Motor neuron (in vitro differentiated cells): ENCODE measurements around the gene EPB41L4B. TPM values are rescaled to one million over a fixed set of nuclear protein-coding genes. Genes with fewer than 3 reads are reported as not detected.

ENCODE experiments used
- ATAC-seq, 8 experiments: fragments of 200-7000 bp; cut with Tn5 transposase; replicated peaks in 6 of 8; 2 replicates each; pipeline ENCODE4 v1.8.0; 2021; ENCODE audit warnings: mild to moderate bottlenecking in 8 of 8, moderate library complexity in 8 of 8
- H3K27ac ChIP-seq, 2 donors: fragments of 250-450 bp; sonication (Bioruptor Pico); 2 replicates each; pipeline ENCODE4 v1.9.0; 2021; ENCODE audit warnings: antibody characterized with exemption in 2 of 2, mild to moderate bottlenecking in 2 of 2, moderate library complexity in 1 of 2
- H3K4me1 ChIP-seq, 2 donors: fragments of 250-450 bp; sonication (Bioruptor Pico); replicated peaks in 1 of 2; 2 replicates each; pipeline ENCODE4 v1.6.1; 2021; ENCODE audit warnings: antibody characterized with exemption in 2 of 2, mild to moderate bottlenecking in 2 of 2, moderate library complexity in 1 of 2
- H3K4me3 ChIP-seq, 5 donors: fragments of 250-450 bp; sonication (Bioruptor Pico); 2 replicates each; pipeline ENCODE4 v1.9.0; 2021; ENCODE audit warnings: antibody characterized with exemption in 5 of 5, mild to moderate bottlenecking in 5 of 5, moderate library complexity in 4 of 5
- WGBS, 10 experiments: fragments of 450-650 bp; shearing (Covaris generic); methylation state at CpG; one replicate each; pipeline ENCODE4 v1.0.0; 2022; 5-methylcytosine and 5-hydroxymethylcytosine counted together
- in situ Hi-C, 9 experiments: fragments of 400-800 bp; cut with MboI; loops; one replicate each; pipeline ENCODE4 v1.15.0; 2021; ENCODE audit warnings: low sequenced_read_pairs in 9 of 9, low pct_unique_long_range_greater_than_20kb in 2 of 9; ENCODE audit not compliant: unreplicated experiment in 9 of 9
- total RNA-seq, 8 experiments: library from RNA; unstranded; fragments of 300-600 nt; gene quantifications; 2 replicates each; pipeline versions ENCODE4 v1.2.3 to v1.2.4, GENCODE V29; 2022

Gene EPB41L4B
- total RNA-seq, 8 experiments from 2014 or later, result 1.8 to 5.2 (median 4.2) TPM

DNA sequence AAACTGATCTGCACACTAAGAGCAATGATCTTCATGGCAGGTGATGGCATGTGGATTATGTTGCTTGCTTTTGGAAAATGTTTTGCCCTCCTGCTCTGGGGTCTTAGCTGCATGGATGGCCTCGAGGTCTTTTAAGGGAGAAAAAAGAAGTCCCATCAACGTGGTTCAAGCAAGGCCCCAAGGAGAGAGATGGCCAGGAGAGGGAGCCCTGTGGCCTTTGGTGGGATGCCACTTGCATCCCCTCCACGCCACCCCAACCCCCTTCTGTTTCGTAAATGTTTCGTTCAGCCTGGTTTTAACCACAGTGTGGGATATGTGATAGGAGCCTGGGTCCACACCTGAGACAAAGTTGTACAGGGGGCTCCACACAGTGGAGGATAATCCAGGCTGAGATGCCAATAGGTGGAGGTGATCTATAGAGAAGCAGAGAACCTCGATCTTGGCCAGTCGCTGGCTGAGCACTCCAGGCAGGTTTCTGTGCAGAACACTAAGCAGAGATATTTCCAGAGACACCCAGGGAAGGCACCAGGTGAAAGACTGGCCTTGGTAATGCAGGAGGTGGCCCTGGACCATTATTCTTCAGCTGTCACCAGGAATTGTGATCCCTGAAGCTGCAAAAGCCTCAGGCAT lies 128.0 kb downstream of the EPB41L4B start:
- Histone ChIP-seq H3K4me1 (no peaks in the 10 kb centered on the region), H3K4me3 (no peak overlapping the region), H3K27ac (no peak overlapping the region)
- WGBS, 10 experiments, result 0 to 60% (median 23%) methylated on average over 1 to 6 of the region's 7 CpGs; no CpG with 5 or more reads in 4 of the 10 experiments
- in situ Hi-C loops, result loop anchor here in 2 of 9 experiments (25.0 kb wide), 1 partner anchor 119 kb away; the partner anchor contains the start of gene EPB41L4B (in 2 of the 2)
- peak in 4 of 8 experiments; percentile 34 to 84 (median 54) for ATAC-seq

DNA sequence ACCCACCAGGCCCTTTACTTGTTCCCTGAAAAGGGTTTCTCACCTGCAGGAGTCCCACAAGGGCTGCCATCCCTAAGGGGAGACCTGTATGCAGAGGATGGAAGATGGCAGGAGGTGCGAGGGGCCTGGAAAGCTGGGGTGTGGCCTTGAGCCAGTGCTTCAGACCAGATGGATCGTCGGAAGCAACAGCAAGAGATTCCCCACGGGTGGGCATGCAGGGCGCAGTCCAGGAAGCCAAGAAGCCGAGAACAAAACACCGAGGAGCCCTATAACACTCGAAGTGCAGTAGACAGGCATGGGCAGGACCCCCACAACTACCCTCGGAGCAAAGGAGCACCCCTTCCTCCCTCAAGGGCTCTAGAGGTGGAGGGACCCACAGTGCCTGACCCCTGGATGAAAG lies 129.1 kb downstream of the EPB41L4B start:
- ATAC-seq, result no peak
- H3K4me1 ChIP-seq, result no peaks in the 10 kb centered on the region
- no peak overlapping the region for H3K27ac ChIP-seq
- WGBS, 10 experiments, result 40 to 83% (median 63%) methylated on average over 1 to 4 of the region's 9 CpGs; no CpG with 5 or more reads in 5 of the 10 experiments
- in situ Hi-C loops, result loop anchor here in 2 of 9 experiments (25.0 kb wide), 1 partner anchor 121 kb away; the partner anchor contains the start of gene EPB41L4B (in 2 of the 2)
- H3K4me3 ChIP-seq, result no peak overlapping the region

DNA sequence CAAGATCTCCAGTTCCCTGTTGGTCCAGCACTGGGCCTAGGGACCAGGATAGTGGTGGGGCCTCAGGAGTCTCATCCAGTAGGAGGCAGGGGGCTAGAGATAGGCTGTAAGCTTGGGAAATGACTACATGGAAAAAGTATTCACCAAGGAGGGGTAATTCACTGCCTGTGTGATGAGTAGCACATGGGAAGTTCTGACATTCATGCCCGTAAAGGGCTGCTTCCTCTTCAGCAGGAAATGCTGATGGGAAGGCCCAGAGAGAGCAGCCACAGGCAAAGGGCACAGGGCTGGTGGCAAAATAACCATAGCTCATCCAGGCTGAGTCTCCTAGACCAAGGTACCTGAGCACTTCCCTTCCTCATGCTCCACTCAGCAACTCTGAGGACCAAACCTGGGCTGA lies 130.7 kb downstream of the EPB41L4B start:
- Histone ChIP-seq H3K27ac (no peak overlapping the region), H3K4me1 (no peaks in the 10 kb centered on the region), H3K4me3 (no peak overlapping the region)
- in situ Hi-C loops, result loop anchor here in 2 of 9 experiments (25.0 kb wide), 1 partner anchor 122 kb away; the partner anchor contains the start of gene EPB41L4B (in 2 of the 2)
- ATAC-seq, result no peak
- WGBS, 10 experiments, result 80 to 83% methylated on average over 1 of the region's 1 CpG; no CpG with 5 or more reads in 8 of the 10 experiments

DNA sequence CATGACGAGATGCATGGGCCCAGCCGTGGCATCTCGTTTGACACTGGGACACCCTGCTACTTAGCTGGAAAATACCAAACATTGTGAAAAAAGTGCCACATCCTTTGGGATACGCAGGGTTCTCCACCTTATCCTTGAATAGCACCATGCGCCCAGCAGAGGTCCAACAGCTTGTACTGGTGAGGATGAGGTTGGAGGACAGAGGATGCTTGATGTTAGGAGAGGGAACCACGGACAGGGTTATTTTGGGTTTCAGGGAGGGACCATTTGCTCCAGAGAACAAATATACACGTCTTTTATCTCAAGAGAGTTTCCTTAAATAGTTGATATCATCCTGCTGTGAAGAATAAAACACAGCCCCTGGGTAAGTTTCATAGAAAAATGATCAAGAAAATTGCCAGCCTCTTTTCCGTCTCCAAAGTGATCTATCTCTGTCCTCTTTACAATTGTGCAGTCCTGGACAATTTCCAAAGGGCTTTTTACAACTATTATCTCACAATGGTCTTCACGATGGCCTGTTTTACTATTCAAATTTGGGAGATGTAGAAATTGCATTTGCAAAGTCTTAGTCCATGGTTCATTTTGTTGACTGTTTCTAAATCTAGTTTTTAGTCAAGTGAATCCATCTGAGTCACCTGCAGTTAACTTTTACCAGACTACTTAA lies 133.9 kb downstream of the EPB41L4B start:
- H3K4me1 ChIP-seq, result no peaks in the 10 kb centered on the region
- H3K27ac ChIP-seq, result no peak overlapping the region
- WGBS, 10 experiments, result 0 to 80% (median 68%) methylated on average over 1 to 9 of the region's 9 CpGs; no CpG with 5 or more reads in 1 of the 10 experiments
- no peak overlapping the region for H3K4me3 ChIP-seq
- in situ Hi-C loops, result loop anchor here in 2 of 9 experiments (25.0 kb wide), 1 partner anchor 125 kb away; the partner anchor contains the start of gene EPB41L4B (in 2 of the 2)
- no peak for ATAC-seq

DNA sequence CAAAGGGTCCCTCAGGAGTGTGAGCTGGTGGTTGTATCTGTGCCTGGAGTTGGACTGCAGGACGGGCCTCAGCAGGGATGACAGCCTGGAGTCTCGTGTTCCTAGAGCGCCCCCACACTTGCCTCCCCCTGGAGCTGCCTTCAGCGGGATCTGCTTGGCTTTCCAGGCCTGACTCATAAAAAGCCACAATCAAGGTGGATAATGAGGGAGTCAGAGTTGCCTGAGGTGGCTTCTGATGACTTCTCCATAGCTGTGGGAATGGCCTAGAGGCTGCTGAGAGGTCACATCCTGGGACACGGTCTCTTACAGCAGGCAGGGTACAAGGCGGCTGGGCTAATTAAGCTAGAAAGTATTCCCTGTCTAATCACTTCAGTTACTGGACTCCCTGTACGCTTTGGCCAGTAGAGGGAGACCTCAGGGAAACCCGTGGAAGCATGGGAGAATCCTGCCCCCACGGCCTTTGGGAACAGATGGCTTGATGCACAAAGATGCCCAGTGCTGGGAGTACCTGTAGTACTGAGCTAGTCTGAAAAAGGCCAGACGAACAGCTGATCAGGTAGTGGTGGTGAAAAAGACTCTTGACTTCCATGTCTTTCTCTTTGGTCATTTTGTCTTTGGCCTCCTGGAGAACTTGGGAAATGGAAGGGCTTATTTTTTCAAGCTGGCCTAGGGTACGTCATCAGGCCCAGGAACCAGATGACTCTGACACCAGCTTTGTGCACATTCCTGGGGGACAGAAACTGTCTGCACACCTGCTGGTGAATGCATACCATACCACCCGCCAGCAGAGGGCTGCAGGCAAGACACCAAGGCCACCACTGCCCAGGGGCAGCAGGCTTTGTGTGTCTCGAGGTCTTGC lies 137.7 kb downstream of the EPB41L4B start:
- no peaks in the 10 kb centered on the region for H3K4me1 ChIP-seq
- H3K27ac ChIP-seq, result no peak overlapping the region
- H3K4me3 ChIP-seq, result no peak overlapping the region
- peak in 3 of 8 experiments; percentile 82 to 87 (median 85) for ATAC-seq
- 45 to 84% (median 75%) methylated on average over 2 to 7 of the region's 13 CpGs; no CpG with 5 or more reads in 4 of the 10 experiments for WGBS, 10 experiments
- in situ Hi-C loops, result loop anchor here in 2 of 9 experiments (25.0 kb wide), 1 partner anchor 129 kb away; the partner anchor contains the start of gene EPB41L4B (in 2 of the 2)

DNA sequence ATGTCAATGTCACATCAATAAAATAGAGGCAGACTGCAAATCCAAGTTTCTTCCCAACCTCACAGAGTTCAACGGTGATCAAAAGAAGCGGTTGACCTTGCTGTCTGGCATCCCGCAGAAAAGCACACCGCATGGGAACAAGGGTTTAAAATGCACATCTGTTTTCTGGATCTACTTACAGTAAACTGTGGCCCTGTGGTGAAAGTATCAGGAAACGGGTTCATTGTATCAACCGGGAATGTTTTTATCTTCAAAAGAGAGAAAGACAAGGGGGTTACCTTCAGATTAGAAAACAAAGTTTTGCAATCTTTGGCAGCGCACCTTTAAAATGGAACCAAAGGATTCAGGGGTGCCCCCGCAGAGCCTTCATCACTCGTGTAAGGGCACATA lies 138.3 kb downstream of the EPB41L4B start:
- H3K4me1 ChIP-seq, result no peaks in the 10 kb centered on the region
- no peak overlapping the region for H3K4me3 ChIP-seq
- H3K27ac ChIP-seq, result no peak overlapping the region
- in situ Hi-C loops, result loop anchor here in 2 of 9 experiments (25.0 kb wide), 1 partner anchor 130 kb away; the partner anchor contains the start of gene EPB41L4B (in 2 of the 2)
- WGBS, 10 experiments, result 0 to 90% (median 63%) methylated on average over 1 to 6 of the region's 9 CpGs; no CpG with 5 or more reads in 3 of the 10 experiments
- ATAC-seq, result no peak

DNA sequence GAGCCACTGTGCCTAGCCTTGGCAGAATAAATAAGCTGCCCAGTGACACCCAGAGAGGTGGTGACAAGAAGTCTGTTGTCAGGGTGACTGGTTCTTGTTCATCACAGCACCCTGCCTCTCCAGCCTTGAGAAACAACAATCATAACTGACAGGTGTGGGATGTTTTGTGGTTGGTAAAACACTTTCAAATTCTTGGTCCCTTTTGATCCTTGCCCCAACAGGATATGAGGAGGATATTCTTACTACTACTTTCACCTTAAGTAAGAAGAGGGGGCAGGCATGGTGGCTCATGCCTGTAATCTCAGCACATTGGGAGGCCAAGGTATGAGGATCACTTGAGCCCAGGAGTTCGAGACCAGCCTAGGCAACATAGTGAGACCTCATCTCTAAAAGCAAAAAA lies 139.6 kb downstream of the EPB41L4B start:
- no peak for ATAC-seq
- in situ Hi-C loops, result loop anchor here in 2 of 9 experiments (25.0 kb wide), 1 partner anchor 131 kb away; the partner anchor contains the start of gene EPB41L4B (in 2 of the 2)
- H3K4me1 ChIP-seq, result no peaks in the 10 kb centered on the region
- 33 to 100% (median 36%) methylated on average over 1 of the region's 1 CpG; no CpG with 5 or more reads in 7 of the 10 experiments for WGBS, 10 experiments
- H3K4me3 ChIP-seq, result no peak overlapping the region
- no peak overlapping the region for H3K27ac ChIP-seq

DNA sequence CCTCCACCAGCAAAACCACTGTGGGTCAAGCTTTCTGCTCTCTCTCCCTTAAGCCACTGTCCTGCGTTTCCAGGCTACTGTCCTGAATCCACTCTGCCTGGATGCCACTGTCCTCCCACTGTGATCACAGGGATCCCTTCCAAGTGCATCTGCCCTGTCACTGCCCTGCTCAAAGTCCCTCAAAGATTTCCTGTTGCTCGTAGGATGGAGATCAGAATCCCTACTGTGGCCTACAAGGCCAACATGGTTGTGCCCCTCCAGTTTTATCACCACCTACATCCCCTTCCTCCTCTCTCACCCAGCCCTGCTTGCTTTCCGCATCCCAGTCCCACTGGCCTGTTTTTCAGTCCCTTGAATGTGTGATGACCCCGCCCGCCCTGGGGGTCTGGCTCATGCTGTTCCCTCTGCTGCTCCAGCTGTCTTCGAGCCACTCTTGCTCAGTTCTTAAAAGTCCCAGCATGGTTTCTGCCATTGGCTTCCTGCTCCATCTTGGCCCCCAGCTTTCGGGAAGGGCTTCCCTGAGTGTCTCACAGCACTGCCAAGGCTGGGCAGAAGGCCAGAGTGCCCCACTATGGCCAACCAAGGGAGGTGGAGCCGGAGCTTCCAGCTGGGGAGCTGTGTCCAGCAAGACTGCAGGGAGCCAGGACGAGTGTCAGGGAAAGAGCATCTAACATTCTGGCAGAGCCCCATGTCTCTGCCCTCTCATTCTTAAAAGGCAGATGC lies 140.9 kb downstream of the EPB41L4B start:
- Histone ChIP-seq H3K4me3 (no peak overlapping the region), H3K27ac (no peak overlapping the region), H3K4me1 (no peaks in the 10 kb centered on the region)
- in situ Hi-C loops, result loop anchor here in 2 of 9 experiments (25.0 kb wide), 1 partner anchor 132 kb away; the partner anchor contains the start of gene EPB41L4B (in 2 of the 2)
- ATAC-seq, result no peak
- 17 to 85% (median 55%) methylated on average over 1 to 6 of the region's 9 CpGs; no CpG with 5 or more reads in 3 of the 10 experiments for WGBS, 10 experiments

DNA sequence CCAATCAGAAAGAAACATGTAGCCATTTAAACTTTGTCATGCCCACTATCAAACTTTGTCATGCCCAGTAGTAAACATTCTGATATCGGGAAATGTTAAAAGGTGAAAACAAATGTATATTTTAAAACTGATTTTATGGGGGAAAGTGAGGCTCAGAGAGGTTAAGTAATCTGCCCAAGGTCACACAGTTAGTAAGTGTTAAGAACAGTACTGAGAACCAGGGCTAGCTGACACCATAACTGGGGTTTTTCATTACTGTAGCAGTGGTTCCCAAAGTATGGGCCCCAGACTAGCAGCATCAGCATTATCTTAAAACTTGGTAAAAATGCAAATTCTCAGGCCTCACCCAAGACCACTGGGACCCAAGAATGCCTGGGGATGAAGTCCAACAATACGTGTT lies 143.9 kb downstream of the EPB41L4B start:
- no peak overlapping the region for H3K4me3 ChIP-seq
- no peaks in the 10 kb centered on the region for H3K4me1 ChIP-seq
- in situ Hi-C loops, result loop anchor here in 2 of 9 experiments (25.0 kb wide), 1 partner anchor 135 kb away; the partner anchor contains the start of gene EPB41L4B (in 2 of the 2)
- no peak for ATAC-seq
- whole genome bisulfite sequencing, 10 experiments, result 33 to 100% (median 86%) methylated on average over 1 to 2 of the region's 2 CpGs; no CpG with 5 or more reads in 2 of the 10 experiments
- no peak overlapping the region for H3K27ac ChIP-seq

DNA sequence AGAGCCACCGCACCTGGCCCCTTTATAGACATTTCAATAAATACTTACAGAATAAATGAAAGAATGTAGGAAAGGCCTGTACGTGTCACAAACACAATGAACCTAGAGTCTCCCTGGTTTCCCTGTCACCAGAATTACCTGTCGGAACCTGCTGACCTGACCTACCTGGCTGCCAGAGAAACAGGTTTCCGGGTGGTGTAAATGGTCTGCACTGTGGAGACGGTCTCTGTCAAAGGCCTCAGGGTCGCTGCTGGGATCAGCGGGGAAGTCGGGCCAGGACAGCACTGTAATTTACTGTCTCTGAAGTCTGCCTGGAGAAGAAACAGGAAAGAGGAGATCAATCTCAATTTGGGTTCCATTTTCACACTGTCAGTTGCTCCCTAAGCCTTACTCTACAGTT lies 144.5 kb downstream of the EPB41L4B start:
- no peak overlapping the region for H3K27ac ChIP-seq
- no peak for ATAC-seq
- in situ Hi-C loops, result loop anchor here in 2 of 9 experiments (25.0 kb wide), 1 partner anchor 136 kb away; the partner anchor contains the start of gene EPB41L4B (in 2 of the 2)
- H3K4me1 ChIP-seq, result no peaks in the 10 kb centered on the region
- 33 to 93% (median 58%) methylated on average over 1 to 7 of the region's 8 CpGs; no CpG with 5 or more reads in 4 of the 10 experiments for WGBS, 10 experiments
- no peak overlapping the region for H3K4me3 ChIP-seq

DNA sequence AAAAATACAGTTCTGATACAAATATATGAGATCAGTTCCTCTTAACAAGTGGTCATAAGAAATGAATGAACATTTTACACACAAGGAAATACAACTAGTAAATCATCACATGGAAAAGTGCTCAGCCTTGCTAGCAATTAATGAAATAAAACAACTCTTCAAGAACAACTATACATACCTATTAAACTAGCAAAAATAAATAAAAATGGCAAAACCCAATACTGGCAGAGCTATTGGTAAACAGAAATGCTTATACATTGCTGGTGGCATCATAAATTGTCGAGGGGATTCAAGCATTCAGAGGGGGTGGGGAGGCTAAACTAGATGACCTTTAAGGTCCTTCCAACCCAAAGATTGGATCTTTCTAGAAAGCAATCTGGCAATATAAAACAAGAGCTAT lies 147.9 kb downstream of the EPB41L4B start:
- no peak for ATAC-seq
- Histone ChIP-seq H3K4me1 (peaks cover 0 to 2% of the 10 kb centered on the region in 2 donors), H3K4me3 (no peak overlapping the region), H3K27ac (no peak overlapping the region)
- in situ Hi-C loops, result no loop called here
- WGBS, 10 experiments, result 0 to 88% (median 50%) methylated on average over 1 of the region's 1 CpG; no CpG with 5 or more reads in 3 of the 10 experiments
